Uterus (tissue), 4 donors: Measurements from ENCODE around the gene SCD5. TPM values are rescaled to one million over a fixed set of nuclear protein-coding genes. Genes with fewer than 3 reads are reported as not detected.

Experiments
- DNase-seq, 2 donors: peaks; one replicate each; pipeline ENCODE4 v3.0.0-alpha.2; 2019 to 2020
- H3K27ac ChIP-seq, 2 donors: fragments of 200-600 bp; sonication (generic); 1 replicate in 1 of 2; 2 replicates in 1 of 2; pipeline ENCODE4 v1.5.1; 2016 to 2018
- H3K27me3 ChIP-seq, 2 donors: fragments of 200-600 bp; sonication (generic); one replicate each; pipeline ENCODE4 v1.5.1; 2018 to 2019; ENCODE audit warnings: control low read depth in 1 of 2
- H3K36me3 ChIP-seq, 2 donors: fragments of 200-600 bp; sonication (generic); one replicate each; pipeline ENCODE4 v1.5.1; 2019; ENCODE audit warnings: control low read depth in 1 of 2
- H3K4me1 ChIP-seq, 2 donors: fragments of 200-600 bp; sonication (generic); one replicate each; pipeline ENCODE4 v1.5.1; 2018 to 2019; ENCODE audit warnings: control low read depth in 1 of 2
- H3K4me3 ChIP-seq, 2 donors: fragments of 200-600 bp; sonication (generic); 1 replicate in 1 of 2; 2 replicates in 1 of 2; pipeline ENCODE4 v1.5.1; 2018 to 2019; ENCODE audit warnings: mild to moderate bottlenecking in 1 of 2
- H3K9me3 ChIP-seq, 2 donors: fragments of 200-600 bp; sonication (generic); one replicate each; pipeline ENCODE4 v1.5.1; 2019; ENCODE audit warnings: control low read depth in 1 of 2
- CTCF ChIP-seq, 4 experiments: fragments of 200-600 bp in 2 of 4; fragments of 450-650 bp in 2 of 4; sonication (generic) in 2 of 4; IDR thresholded peaks; one replicate each; pipeline ENCODE4 v1.5.1; 2016 to 2019; ENCODE audit warnings: antibody characterized with exemption in 4 of 4, mild to moderate bottlenecking in 2 of 4, moderate library complexity in 1 of 4
- POLR2A ChIP-seq, 2 donors: fragments of 450-650 bp; IDR thresholded peaks; one replicate each; pipeline ENCODE4 v1.6.1; 2016; ENCODE audit warnings: antibody characterized with exemption in 2 of 2, mild to moderate bottlenecking in 1 of 2, moderate library complexity in 1 of 2
- intact Hi-C: fragments of 100-400 bp; cut with DNase I; formaldehyde crosslinking; loops from one replicate; pipeline ENCODE4 v1.15.1; 2023; ENCODE audit warnings: low total_unique reads
- total RNA-seq, 4 donors: library from RNA; depleted of rRNA in 3 of 4; stranded (reverse); fragments of >200 nt in 3 of 4; gene quantifications; one replicate each; pipeline versions ENCODE4 v1.1.0 to v1.2.4, GENCODE V29; 2014 to 2023
- donor health status: DM: yes; HTN: yes; CAD: no.

SCD5 gene
- total RNA-seq, 4 donors from 2014 or later = 4.1 to 30.3 (median 7.8) TPM

- H3K36me3 ChIP-seq = no peaks in the 10 kb centered on the region
- H3K9me3 ChIP-seq = no peaks in the 10 kb centered on the region
- H3K4me1 ChIP-seq = no peaks in the 10 kb centered on the region
- H3K4me3 ChIP-seq = no peak overlapping the region
- no peak overlapping the region for H3K27ac ChIP-seq
- intact Hi-C loops = no loop called here
- no peaks in the 10 kb centered on the region for H3K27me3 ChIP-seq
- no peak for DNase-seq
- TF ChIP-seq CTCF (IDR thresholded peaks at IDR 0.05) (no peak), POLR2A (IDR thresholded peaks at IDR 0.05) (no peak)
Measured at GRCh38 chr4:82741188-82741587, 57.4 kb downstream of the SCD5 start.

- no peak overlapping the region for H3K27ac ChIP-seq
- no peaks in the 10 kb centered on the region for H3K36me3 ChIP-seq
- H3K9me3 ChIP-seq = no peaks in the 10 kb centered on the region
- peak; percentile 24 for DNase-seq
- no peaks in the 10 kb centered on the region for H3K4me1 ChIP-seq
- H3K4me3 ChIP-seq = no peak overlapping the region
- intact Hi-C loops = no loop called here
- no peak for TF ChIP-seq POLR2A (IDR thresholded peaks at IDR 0.05)
- peak; percentile 38 to 70 (median 52) for TF ChIP-seq CTCF (IDR thresholded peaks at IDR 0.05)
- no peaks in the 10 kb centered on the region for H3K27me3 ChIP-seq
Measured at GRCh38 chr4:82739287-82740190, 59.1 kb downstream of the SCD5 start.

- no peak for TF ChIP-seq CTCF (IDR thresholded peaks at IDR 0.05)
- TF ChIP-seq POLR2A (IDR thresholded peaks at IDR 0.05) = no peak
- Histone ChIP-seq H3K4me3 (no peak overlapping the region), H3K4me1 (no peaks in the 10 kb centered on the region), H3K27ac (no peak overlapping the region), H3K36me3 (no peaks in the 10 kb centered on the region), H3K27me3 (no peaks in the 10 kb centered on the region), H3K9me3 (no peaks in the 10 kb centered on the region)
- intact Hi-C loops = no loop called here
- DNase-seq = no peak
Measured at GRCh38 chr4:82737354-82737753, 61.2 kb downstream of the SCD5 start.

- DNase-seq = no peak
- Histone ChIP-seq H3K36me3 (no peaks in the 10 kb centered on the region), H3K27ac (no peak overlapping the region), H3K4me3 (no peak overlapping the region), H3K9me3 (no peaks in the 10 kb centered on the region), H3K27me3 (no peaks in the 10 kb centered on the region), H3K4me1 (no peaks in the 10 kb centered on the region)
- TF ChIP-seq CTCF (IDR thresholded peaks at IDR 0.05) (no peak), POLR2A (IDR thresholded peaks at IDR 0.05) (no peak)
- intact Hi-C loops = no loop called here
Measured at GRCh38 chr4:82733636-82734035, 65.0 kb downstream of the SCD5 start.

- no peak for DNase-seq
- H3K27me3 ChIP-seq = no peaks in the 10 kb centered on the region
- H3K36me3 ChIP-seq = no peaks in the 10 kb centered on the region
- intact Hi-C loops = no loop called here
- no peak overlapping the region for H3K27ac ChIP-seq
- H3K9me3 ChIP-seq = no peaks in the 10 kb centered on the region
- TF ChIP-seq POLR2A (IDR thresholded peaks at IDR 0.05) (no peak), CTCF (IDR thresholded peaks at IDR 0.05) (no peak)
- no peaks in the 10 kb centered on the region for H3K4me1 ChIP-seq
- no peak overlapping the region for H3K4me3 ChIP-seq
Measured at GRCh38 chr4:82728301-82728700, 70.3 kb downstream of the SCD5 start.
